ENCODE data around the gene GPATCH3.
"Not testable (repeated sequence)": the region's sequence is repeated elsewhere in the genome, so short reads cannot be mapped to it uniquely, and the experiment has no call there.

The GPATCH3 gene, protein sequence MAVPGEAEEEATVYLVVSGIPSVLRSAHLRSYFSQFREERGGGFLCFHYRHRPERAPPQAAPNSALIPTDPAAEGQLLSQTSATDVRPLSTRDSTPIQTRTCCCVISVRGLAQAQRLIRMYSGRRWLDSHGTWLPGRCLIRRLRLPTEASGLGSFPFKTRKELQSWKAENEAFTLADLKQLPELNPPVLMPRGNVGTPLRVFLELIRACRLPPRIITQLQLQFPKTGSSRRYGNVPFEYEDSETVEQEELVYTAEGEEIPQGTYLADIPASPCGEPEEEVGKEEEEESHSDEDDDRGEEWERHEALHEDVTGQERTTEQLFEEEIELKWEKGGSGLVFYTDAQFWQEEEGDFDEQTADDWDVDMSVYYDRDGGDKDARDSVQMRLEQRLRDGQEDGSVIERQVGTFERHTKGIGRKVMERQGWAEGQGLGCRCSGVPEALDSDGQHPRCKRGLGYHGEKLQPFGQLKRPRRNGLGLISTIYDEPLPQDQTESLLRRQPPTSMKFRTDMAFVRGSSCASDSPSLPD

DNA sequence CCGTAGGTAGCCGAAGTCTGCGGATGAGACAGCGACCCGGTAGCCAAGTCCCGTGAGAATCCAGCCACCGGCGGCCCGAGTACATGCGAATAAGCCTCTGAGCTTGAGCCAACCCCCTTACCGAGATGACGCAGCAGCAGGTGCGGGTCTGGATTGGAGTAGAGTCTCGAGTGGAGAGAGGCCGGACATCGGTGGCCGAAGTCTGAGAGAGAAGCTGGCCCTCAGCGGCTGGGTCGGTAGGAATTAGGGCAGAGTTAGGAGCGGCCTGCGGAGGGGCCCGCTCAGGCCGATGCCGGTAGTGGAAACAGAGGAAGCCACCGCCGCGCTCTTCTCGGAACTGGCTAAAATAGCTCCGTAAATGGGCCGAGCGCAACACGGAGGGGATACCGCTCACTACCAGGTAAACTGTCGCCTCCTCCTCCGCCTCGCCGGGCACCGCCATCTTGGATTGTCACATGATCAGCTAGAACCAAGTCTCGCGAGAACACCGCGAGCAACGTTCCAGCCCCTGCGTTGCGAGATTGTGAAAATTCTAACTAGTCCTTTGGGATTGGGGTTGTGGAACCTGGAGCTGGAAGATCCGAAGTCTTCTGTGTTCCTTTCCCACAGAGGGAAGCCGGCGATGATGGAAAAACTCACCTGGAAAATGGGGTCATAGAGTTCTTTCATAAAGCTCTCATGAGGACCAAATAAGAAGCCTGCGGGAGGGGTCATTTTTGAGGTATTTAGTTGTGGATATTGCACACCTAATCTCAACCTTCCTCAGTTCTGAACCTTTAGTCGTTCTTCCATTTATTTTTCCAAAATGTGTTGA is at the start of gene GPATCH3:
TSS of gene GPATCH3 (minus strand) at position 467 of the 814 bp plus-strand sequence. CDS start at position 442, 25 bp downstream.
- peak; percentile 81 for DNase-seq (ENCODE audit: low read depth)

DNA sequence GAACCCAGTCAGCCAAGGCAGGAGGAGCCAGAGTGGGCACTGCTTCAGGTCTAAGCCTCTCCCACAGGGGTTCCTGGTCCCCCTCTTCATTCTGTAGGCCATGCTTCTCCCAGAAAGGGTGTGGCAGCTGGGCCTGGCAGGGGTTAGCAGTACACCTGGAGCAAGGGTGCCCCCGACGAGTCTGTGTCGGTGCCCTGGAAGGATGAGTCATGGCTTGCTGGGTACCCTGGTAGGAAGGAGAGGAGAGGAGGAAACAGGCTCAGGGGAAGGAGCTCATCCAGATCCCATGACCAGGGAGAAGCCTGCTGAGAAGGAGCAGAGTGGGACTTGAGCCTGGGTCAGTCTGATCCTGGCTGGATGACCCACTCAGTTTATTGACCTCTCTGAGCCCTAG is 49.7 kb upstream of the GPATCH3 start:
- DNase-seq (ENCODE audit: low read depth) = no peak

DNA sequence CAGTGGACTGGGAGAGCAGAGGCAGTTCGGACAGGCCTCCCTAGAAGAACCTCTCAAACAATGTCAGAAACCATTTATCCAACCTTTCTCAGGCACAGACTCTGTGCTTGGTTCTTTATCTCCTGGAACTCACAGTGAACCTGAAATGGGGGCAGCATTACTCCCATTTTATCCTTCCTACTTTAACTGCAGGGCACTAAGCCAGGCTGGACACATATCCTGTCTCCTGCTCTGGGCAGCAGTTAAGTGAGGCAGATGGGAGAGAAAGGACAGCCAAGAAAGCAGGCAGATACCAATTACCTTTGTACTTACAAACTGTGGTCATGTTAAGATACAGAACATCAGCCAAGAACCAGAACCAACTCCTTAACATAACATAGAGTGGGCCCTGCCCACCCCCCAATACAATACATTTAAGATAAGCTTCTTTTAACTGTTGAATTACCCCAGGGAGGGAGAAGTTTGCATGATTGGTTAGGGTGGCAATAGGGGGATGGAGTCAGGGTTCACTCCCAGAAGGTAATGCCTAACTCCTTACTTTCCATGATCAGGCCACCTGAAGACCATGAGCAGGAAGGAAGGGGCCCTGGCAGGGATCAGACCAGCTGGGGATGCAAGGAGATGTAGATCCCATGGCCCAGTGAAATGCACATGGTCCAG is 49.1 kb upstream of the GPATCH3 start:
- DNase-seq (ENCODE audit: low read depth) = no peak

DNA sequence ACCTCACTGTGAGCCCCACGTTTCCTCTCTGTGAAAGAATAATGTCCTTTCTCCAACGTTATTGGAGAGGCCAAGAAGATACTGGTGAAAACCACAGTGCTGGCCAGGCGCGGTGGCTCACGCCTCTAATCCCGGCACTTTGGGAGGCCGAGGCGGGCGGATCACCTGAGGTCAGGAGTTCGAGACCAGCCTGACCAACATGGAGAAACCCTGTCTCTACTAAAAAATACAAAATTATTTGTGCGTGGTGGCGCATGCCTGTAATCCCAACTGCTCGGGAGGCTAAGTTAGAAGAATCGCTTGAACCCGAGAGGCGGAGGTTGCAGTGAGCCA is 48.4 kb upstream of the GPATCH3 start:
- not testable (repeated sequence) for DNase-seq (ENCODE audit: low read depth)

DNA sequence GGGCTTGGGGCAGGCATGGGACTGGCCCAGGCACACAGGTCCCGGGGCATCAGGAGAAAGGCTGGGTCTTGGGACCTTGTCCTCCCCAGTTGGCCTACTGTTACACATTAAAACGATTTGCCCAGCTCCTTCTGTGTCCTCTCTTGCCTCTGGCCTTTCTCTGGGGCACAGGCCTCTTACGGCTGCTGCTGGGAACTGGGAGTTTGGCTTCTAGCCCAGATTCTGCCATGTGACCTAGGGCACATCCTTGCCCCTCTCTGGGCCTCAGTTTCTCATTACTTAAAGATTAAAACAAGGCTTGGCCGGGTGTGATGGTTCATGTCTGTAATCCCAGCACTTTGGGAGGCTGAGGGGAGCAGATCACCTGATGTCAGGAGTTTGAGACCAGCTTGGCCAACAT is 46.0 kb upstream of the GPATCH3 start:
- DNase-seq (ENCODE audit: low read depth) = no peak

DNA sequence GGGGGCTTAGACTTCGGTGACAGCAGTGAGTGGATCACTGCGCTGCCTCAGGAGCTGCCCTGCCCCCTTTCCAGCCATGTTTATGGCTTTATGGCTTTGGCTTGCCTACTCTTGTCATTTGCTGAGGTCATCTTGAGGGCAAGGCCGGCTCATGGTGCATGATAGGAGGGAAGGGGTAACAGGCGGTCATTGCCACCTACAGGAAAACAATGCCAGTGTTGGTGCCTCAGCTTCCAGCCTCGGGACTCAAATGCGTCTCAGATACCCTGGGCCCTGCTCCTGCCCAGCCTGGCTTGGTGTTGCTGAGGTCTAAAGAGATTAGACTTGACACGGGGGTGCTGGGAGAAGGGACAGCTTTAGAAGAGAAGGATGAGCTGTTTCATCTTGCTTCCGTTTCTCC is 45.5 kb upstream of the GPATCH3 start:
- DNase-seq (ENCODE audit: low read depth) = no peak

DNA sequence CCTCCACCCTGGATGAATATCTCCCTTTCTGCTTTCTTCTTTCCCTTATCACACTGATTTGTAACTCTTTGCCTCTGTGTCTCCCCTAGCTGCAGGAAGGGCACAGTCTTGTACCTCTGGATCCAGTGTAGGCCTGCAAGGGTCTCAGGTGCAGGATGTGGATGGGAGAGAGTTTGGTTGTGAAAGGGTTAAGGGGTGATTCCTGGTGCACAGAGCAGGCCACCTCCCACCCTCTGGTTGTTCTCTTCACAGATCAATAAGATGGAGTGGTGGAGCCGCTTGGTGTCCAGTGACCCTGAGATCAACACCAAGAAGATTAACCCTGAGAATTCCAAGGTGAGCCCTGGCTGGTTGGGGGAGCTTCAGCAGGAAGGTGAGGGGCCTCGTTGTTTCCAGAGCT is 44.9 kb upstream of the GPATCH3 start:
- DNase-seq (ENCODE audit: low read depth) = no peak

DNA sequence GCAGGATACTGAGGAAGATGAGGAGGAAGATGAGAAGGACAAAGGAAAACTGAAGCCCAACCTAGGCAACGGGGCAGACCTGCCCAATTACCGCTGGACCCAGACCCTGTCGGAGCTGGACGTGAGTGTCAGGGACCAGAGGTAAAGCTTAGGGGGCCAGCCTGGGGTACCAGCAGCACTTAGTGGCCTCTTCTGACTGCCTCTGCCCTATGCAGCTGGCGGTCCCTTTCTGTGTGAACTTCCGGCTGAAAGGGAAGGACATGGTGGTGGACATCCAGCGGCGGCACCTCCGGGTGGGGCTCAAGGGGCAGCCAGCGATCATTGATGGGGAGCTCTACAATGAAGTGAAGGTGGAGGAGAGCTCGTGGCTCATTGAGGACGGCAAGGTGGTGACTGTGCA is 42.4 kb upstream of the GPATCH3 start:
- DNase-seq (ENCODE audit: low read depth) = no peak

DNA sequence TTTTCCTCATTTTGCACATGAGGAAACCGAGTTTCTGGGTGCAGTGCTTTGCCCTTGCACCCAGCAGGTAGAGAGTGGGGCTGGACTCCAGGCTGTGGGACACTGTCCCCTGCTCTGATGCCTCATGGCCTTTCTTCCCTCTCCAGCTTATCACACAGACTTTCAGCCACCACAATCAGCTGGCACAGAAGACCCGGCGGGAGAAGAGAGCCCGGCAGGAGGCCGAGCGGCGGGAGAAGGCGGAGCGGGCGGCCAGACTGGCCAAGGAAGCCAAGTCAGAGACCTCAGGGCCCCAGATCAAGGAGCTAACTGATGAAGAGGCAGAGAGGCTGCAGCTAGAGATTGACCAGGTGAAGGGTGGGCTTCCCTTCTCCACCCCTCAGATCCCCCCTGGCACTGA is 41.0 kb upstream of the GPATCH3 start:
- no peak for DNase-seq (ENCODE audit: low read depth)

DNA sequence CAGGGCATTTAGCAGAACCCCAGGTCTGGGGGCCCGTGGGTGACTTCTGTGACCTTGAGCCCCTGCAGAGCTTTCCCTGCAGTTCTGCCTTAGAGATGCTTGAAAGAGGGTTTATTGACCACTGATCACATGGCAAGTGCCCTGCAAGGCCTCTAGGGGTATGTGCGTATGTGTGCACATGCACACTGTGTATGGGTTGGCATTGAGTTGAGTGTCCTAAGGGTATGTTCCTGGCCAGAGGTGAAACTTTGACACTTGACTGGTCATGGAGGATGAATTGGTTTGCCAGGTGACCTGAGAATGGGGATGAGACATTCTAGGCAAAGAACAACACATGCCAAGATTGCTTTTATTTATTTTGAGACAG is 38.4 kb upstream of the GPATCH3 start:
- DNase-seq (ENCODE audit: low read depth) = no peak

DNA sequence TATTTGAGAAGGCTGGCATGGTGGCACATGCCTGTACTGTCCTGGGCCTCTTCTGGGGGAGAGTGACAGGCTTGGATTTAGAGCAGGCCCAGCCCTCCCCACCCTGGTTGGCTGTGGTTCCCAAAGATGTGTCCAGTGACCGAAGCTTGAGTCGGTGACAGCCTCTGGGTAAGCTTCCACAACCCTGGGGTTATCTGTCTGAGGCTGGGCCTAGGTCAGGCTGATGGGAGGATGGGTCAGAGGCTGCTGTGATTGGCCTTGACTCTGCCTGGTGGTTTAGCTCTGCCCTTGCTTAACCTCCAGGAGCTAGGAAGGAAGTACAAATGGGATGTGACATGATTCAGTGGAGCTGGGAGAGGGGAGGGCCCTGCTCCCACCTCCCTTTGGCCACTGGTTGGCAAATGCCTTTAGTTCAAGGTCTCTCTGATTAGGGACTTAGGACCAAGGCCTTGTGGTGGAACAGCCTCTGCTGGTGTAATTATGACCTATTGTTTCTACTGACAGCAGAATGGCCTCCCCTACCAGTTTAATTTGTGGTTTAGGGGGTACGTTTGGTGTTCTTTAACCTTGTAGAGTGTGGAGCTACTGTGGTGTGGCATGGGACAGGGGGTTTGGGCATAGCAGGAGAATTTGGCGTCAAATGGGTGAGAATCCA is 37.9 kb upstream of the GPATCH3 start:
- no peak for DNase-seq (ENCODE audit: low read depth)

DNA sequence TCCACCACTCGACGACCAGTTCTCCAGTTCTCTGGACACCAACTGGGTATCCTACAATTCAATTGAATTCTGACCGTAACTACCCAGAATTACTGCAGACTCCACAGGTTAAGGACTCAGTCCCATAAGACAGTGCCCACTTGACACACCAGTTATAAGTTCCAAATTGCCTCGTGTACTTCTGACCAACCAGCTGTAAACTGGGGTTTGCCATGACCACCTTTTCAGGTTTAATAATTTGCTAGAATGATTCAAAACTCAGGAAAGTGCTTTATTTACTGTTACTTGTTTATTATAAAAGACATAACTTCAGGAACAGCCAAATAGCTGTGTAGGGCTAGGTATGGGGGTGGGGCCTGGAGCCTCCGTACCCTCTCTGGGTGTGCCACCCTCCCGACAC is 36.6 kb upstream of the GPATCH3 start:
- no peak for DNase-seq (ENCODE audit: low read depth)

DNA sequence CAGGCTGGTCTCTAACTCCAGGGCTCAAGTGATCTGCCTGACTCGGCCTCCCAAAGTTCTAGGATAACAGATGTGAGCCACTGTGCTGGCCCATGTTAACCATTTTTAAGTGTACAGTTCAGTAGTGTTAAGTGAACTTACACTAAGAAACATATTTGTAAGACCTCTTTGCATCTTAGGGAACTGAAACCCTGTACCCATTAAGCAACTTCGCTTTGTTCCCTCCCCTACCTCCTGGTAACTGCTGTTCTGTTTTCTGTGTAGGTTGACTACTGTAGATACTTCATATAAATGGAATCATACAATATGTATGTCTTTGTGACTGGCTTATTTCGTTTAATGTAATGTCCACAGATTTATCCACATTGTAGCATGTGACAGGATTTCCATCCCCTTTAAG is 32.3 kb upstream of the GPATCH3 start:
- no peak for DNase-seq (ENCODE audit: low read depth)

DNA sequence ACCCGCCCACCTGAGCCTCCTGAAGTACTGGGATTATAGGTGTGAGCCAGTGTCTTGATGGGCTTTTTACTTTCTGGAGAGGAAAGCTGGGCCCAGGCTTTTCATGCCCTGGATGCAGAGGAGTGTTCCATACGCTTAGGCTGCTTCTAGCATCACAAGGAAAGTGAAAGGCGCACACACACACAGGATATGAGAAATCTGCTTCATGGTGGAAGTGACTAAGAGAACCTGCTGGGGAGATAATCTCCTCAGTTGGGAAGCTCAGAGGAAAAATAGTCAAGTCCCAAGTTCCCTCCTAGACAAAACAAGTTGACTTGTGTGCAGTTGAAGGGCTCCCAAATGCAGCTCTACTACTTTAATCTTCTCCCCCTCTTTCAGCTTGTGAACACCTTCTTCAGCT is 23.4 kb upstream of the GPATCH3 start:
- no peak for DNase-seq (ENCODE audit: low read depth)

DNA sequence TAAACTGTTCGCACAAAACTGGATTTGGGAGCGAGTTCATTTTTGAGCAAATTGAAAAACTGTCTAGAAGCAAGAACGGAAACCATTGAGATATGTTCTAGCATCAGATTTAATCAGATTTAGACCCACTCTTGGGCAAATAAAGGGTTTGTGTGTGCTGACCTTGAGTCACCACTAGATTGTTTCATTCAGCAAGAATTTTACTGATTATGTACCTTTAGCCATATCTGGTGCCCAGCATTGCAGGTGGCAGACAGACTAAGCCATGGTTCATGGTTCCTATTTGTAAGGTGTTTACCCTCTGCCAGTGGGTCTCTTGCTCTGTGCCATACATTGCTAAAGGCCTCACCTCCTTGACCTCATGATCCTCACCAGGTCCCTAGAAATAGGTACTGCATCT is 22.6 kb upstream of the GPATCH3 start:
- no peak for DNase-seq (ENCODE audit: low read depth)

DNA sequence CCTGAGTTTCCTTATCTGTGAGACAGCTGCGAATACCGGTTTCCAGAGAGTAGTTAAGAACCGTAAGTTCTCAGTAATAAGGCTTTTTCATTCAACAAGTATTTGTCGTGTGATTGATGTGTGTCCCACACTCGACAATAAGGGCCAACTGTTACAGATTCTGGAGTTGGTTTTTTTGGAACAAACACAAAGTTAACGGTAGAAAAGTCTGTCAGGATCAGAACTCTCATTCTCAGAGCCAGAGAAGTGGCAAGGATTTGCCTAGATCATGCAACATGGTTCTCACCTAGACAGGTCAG is 22.1 kb upstream of the GPATCH3 start:
- DNase-seq (ENCODE audit: low read depth) = no peak

DNA sequence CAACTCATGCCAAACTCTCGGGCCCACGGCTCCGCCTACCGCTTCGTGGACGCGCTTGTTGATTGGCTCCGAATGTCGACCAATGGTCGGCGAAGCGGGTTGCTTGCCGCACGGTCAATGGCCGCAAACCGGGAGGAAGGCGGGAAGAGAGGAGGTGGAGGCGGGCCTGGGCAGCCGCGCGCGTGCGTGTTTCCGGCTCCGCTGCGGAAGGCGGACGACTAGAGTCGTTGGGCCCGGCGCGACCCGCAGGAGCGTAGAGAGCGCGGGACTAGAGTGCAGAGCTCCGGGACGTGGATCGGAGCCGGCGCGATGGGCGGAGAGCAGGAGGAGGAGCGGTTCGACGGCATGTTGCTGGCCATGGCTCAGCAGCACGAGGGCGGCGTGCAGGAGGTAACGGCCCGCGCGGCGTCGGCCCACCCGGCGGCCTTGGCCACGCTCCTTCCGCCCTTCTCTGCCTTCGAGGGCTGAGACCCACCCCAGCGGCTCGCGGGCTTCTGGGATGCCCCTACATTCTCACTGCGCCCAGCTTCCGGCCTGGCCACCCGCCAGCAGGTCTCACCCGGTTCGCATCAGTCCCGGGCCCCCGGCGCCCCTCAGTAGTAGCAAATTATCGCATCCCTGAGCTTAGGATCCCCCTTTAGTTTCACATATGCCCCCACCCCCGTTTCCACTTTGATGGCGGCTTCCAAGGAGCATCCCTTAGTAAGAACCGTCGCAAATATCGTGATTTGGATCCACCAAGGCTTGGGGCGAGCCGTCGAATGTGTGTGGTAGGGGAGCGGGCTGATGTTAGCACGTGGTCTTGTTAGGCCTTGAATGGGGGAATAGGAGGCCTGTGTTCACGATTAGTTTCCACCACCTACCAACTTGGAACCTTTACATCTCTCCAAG is 21.5 kb upstream of the GPATCH3 start, which contains the start of gene NUDC:
TSS of gene NUDC (plus strand) at position 204 of the 891 bp plus-strand sequence. CDS start at position 310, 106 bp downstream.
- DNase-seq (ENCODE audit: low read depth) = peak; percentile 92

DNA sequence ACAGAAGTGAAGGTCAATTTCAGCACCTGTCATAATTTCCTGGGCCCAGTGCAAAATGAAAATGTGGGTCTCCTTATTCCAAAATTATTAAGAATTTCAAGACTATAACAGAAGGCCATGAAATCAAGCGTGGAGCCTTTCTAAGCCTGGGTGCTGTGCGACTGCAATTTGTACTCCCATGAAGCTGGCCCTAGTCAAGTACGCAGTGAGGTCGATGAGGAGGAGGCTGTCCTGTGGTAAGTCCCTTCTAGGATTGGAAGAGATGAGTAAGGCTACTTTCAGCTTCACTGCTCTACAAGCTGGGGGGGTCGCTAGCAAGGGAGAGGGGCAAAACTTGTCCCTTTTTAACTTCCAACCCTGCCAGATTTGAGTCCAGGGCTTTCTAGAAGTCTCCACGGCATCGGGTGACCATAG is 20.9 kb upstream of the GPATCH3 start:
- no peak for DNase-seq (ENCODE audit: low read depth)

DNA sequence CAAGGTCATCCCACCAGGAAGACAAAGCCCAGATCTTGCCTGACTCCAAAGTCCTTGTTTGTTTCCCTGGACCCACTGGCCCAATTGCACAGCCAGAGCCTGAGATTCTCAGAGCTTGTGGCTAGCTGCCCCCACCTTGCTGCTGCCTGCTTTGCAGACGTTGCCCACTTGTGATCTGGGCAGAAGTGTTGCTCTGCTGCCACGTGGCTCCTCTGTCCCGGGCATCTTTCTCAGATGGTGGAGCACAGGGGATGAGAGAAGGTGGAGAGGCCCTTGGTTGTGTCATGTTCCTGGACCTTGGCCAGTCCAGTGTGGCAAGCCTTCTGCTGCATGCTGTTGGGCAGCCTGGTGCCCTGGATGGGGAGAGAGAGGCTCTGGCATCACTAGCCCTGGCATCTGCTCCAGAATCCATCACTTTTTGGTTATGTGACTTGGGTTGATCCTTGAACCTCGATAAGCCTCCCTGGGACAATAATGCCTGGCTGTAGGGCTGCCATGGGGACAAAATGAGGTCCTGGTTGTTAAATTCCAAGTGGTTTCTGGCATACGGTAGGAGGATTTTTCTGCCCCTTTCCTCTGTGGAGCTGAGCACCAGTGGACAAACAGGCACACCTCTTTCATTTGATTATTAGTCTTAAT is 15.1 kb upstream of the GPATCH3 start:
- DNase-seq (ENCODE audit: low read depth) = no peak

DNA sequence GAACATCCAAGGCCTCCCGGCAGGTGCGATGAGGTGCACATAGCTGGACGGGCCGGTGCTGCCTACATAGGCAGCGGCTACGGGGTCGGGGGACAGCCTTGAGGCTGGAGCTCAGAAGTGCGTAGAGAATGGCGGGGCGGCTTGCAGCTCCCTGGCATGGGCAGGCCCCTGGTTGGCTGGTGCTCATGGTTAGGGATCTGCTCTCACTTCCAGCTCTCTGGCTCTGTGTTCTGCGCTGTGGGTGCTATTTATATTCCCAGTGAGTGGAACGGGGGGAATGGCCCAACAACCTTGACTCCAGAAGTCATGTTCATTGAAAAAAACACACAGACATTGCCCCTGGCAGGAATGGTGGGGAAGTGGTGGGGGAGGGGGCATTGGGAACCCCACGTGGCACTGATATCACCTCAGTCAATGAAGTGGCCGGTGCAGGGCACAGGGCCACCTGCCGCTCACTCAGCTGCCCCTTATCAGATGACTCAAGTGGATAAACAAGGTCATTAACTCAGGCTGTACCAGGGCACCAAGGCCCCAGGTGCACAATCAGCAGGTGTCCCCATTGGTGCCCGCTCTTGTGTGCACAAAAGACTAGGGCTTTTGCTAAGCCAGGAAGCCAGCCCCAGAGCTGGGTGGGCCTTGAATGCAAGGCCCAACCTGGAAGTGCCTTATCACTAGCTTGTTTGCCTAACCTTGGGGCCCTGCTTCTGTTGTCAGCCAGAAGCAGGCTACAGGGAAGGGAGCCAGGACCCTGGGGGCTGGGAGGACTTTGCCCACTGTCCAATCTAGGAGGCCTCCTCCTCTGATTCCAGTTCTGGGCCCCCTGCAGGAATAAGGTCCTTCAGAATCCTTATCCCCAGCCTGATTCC is 13.7 kb upstream of the GPATCH3 start, which contains the start of gene NR0B2:
TSS of gene NR0B2 (minus strand) at position 222 of the 866 bp plus-strand sequence. CDS start at position 187, 35 bp downstream.
- DNase-seq (ENCODE audit: low read depth) = no peak
